ENCODE results near the gene CD2BP2. TPM values are rescaled to one million over a fixed set of nuclear protein-coding genes. Genes with fewer than 3 reads are reported as not detected.
"Not testable (repeated sequence)": the region's sequence is repeated elsewhere in the genome, so short reads cannot be mapped to it uniquely, and the experiment has no call there.

CD2BP2 gene
- polyA plus RNA-seq, 1 donor (not counting 4 experiments of a cell fraction or from before 2014, with no cell fraction given): 49.5 TPM

GRCh38 chr16:30348113-30348512 is 7.0 kb downstream of the CD2BP2 start:
- no peaks in the 10 kb centered on the region for H3K9me3 ChIP-seq (ENCODE audit: control insufficient read depth, low read depth, low read length)
- dilution Hi-C loops (cut with MboI; ENCODE audit: extremely low pct_ligation_motif_present, low sequenced_read_pairs): no loop called here
- H3K4me1 ChIP-seq (ENCODE audit: control insufficient read depth, extremely low read depth, insufficient read depth, low read length): no peaks in the 10 kb centered on the region
- no peak overlapping the region for H3K9ac ChIP-seq (ENCODE audit: control insufficient read depth, extremely low read depth, insufficient read depth, low read length)
- no peak overlapping the region for H3K4me3 ChIP-seq (ENCODE audit: control insufficient read depth in 2 of 3, extremely low read depth in 1 of 3, insufficient read depth in 2 of 3, low read depth in 1 of 3, low read length in 3 of 3)
- no peak overlapping the region for H3K4me2 ChIP-seq (ENCODE audit: control insufficient read depth, extremely low read depth, insufficient read depth, low read depth, low read length)
- H3K79me2 ChIP-seq (ENCODE audit: control insufficient read depth, insufficient read depth, low read length): peaks cover 11% of the 10 kb centered on the region
- TF ChIP-seq EZH2 (IDR thresholded peaks at IDR 0.05; ENCODE audit: low read length) (no peak), CTCF (optimal IDR thresholded peaks at IDR 0.05 in 1 of 3, IDR thresholded peaks at IDR 0.05 in 1 of 3, conservative IDR thresholded peaks at IDR 0.05 in 1 of 3; ENCODE audit: extremely low read depth in 1 of 3, insufficient read depth in 2 of 3, low read length in 3 of 3) (no peak)
- no peak overlapping the region for H3K27ac ChIP-seq (ENCODE audit: control insufficient read depth, insufficient read depth, low read length)
- no peaks in the 10 kb centered on the region for H4K20me1 ChIP-seq (ENCODE audit: control insufficient read depth, extremely low read depth, insufficient read depth, low read length)
- H3K36me3 ChIP-seq (ENCODE audit: control insufficient read depth in 2 of 2, extremely low read depth in 1 of 2, insufficient read depth in 2 of 2, low read length in 2 of 2): peaks cover 22 to 32% of the 10 kb centered on the region in 2 experiments
- no peak overlapping the region for H2AFZ ChIP-seq (ENCODE audit: control insufficient read depth, low read length)
- no peak for FAIRE-seq
- DNase-seq (ENCODE audit: low read depth, low spot score): no peak
- no peaks in the 10 kb centered on the region for H3K27me3 ChIP-seq (ENCODE audit: control insufficient read depth, extremely low read depth, insufficient read depth, low read length)
- H3K9me1 ChIP-seq (ENCODE audit: control insufficient read depth, extremely low read depth, insufficient read depth, low read length): no peaks in the 10 kb centered on the region

GRCh38 chr16:30346286-30346685 is 8.8 kb downstream of the CD2BP2 start:
- TF ChIP-seq CTCF (optimal IDR thresholded peaks at IDR 0.05 in 1 of 3, IDR thresholded peaks at IDR 0.05 in 1 of 3, conservative IDR thresholded peaks at IDR 0.05 in 1 of 3; ENCODE audit: extremely low read depth in 1 of 3, insufficient read depth in 2 of 3, low read length in 3 of 3) (no peak), EZH2 (IDR thresholded peaks at IDR 0.05; ENCODE audit: low read length) (no peak)
- H3K27me3 ChIP-seq (ENCODE audit: control insufficient read depth, extremely low read depth, insufficient read depth, low read length): no peaks in the 10 kb centered on the region
- peaks cover under 1% of the 10 kb centered on the region for H3K79me2 ChIP-seq (ENCODE audit: control insufficient read depth, insufficient read depth, low read length)
- no peaks in the 10 kb centered on the region for H3K4me1 ChIP-seq (ENCODE audit: control insufficient read depth, extremely low read depth, insufficient read depth, low read length)
- FAIRE-seq (no peak), DNase-seq (ENCODE audit: low read depth, low spot score) (no peak)
- dilution Hi-C loops (cut with MboI; ENCODE audit: extremely low pct_ligation_motif_present, low sequenced_read_pairs): no loop called here
- H4K20me1 ChIP-seq (ENCODE audit: control insufficient read depth, extremely low read depth, insufficient read depth, low read length): no peaks in the 10 kb centered on the region
- no peak overlapping the region for H3K9ac ChIP-seq (ENCODE audit: control insufficient read depth, extremely low read depth, insufficient read depth, low read length)
- H3K4me3 ChIP-seq (ENCODE audit: control insufficient read depth in 2 of 3, extremely low read depth in 1 of 3, insufficient read depth in 2 of 3, low read depth in 1 of 3, low read length in 3 of 3): no peak overlapping the region
- H3K9me1 ChIP-seq (ENCODE audit: control insufficient read depth, extremely low read depth, insufficient read depth, low read length): no peaks in the 10 kb centered on the region
- H3K4me2 ChIP-seq (ENCODE audit: control insufficient read depth, extremely low read depth, insufficient read depth, low read depth, low read length): no peak overlapping the region
- no peak overlapping the region for H2AFZ ChIP-seq (ENCODE audit: control insufficient read depth, low read length)
- H3K36me3 ChIP-seq (ENCODE audit: control insufficient read depth in 2 of 2, extremely low read depth in 1 of 2, insufficient read depth in 2 of 2, low read length in 2 of 2): peaks cover 8 to 14% of the 10 kb centered on the region in 2 experiments
- no peaks in the 10 kb centered on the region for H3K9me3 ChIP-seq (ENCODE audit: control insufficient read depth, low read depth, low read length)
- H3K27ac ChIP-seq (ENCODE audit: control insufficient read depth, insufficient read depth, low read length): no peak overlapping the region

- H3K27me3 ChIP-seq (ENCODE audit: control insufficient read depth, extremely low read depth, insufficient read depth, low read length); H4K20me1 ChIP-seq (ENCODE audit: control insufficient read depth, extremely low read depth, insufficient read depth, low read length); dilution Hi-C loops (cut with MboI; ENCODE audit: extremely low pct_ligation_motif_present, low sequenced_read_pairs); H3K36me3 ChIP-seq (ENCODE audit: control insufficient read depth in 2 of 2, extremely low read depth in 1 of 2, insufficient read depth in 2 of 2, low read length in 2 of 2); DNase-seq (ENCODE audit: low read depth, low spot score); FAIRE-seq; H3K9me3 ChIP-seq (ENCODE audit: control insufficient read depth, low read depth, low read length); H3K27ac ChIP-seq (ENCODE audit: control insufficient read depth, insufficient read depth, low read length); H3K4me2 ChIP-seq (ENCODE audit: control insufficient read depth, extremely low read depth, insufficient read depth, low read depth, low read length); H3K9ac ChIP-seq (ENCODE audit: control insufficient read depth, extremely low read depth, insufficient read depth, low read length); H3K4me3 ChIP-seq (ENCODE audit: control insufficient read depth in 2 of 3, extremely low read depth in 1 of 3, insufficient read depth in 2 of 3, low read depth in 1 of 3, low read length in 3 of 3); H2AFZ ChIP-seq (ENCODE audit: control insufficient read depth, low read length); H3K9me1 ChIP-seq (ENCODE audit: control insufficient read depth, extremely low read depth, insufficient read depth, low read length); H3K4me1 ChIP-seq (ENCODE audit: control insufficient read depth, extremely low read depth, insufficient read depth, low read length); H3K79me2 ChIP-seq (ENCODE audit: control insufficient read depth, insufficient read depth, low read length): not testable (repeated sequence)
Observed at GRCh38 chr16:30343491-30343820, 11.7 kb downstream of the CD2BP2 start.

Data from keratinocyte (primary cell).